Neural progenitor cell (in vitro differentiated cells): ENCODE measurements around the gene FAM98C. TPM values are rescaled to one million over a fixed set of nuclear protein-coding genes. Genes with fewer than 3 reads are reported as not detected.

Source experiments
- DNase-seq: peaks from one replicate; pipeline ENCODE4 v3.0.0-alpha.2; 2016; ENCODE audit warnings: low spot score
- H2AFZ ChIP-seq: fragments of 200-600 bp; sonication (generic); replicated peaks from 2 replicates; pipeline ENCODE4 v1.6.1; 2016; ENCODE audit warnings: antibody characterized with exemption
- H3F3A ChIP-seq: fragments of 200-600 bp; sonication (generic); 2 replicates; pipeline ENCODE4 v1.6.1; 2016; ENCODE audit warnings: antibody characterized with exemption, low read depth
- H3K27ac ChIP-seq: fragments of 200-600 bp; sonication (generic); 2 replicates; pipeline ENCODE4 v1.5.1; 2016; ENCODE audit warnings: mild to moderate bottlenecking
- H3K27me3 ChIP-seq: fragments of 200-600 bp; sonication (generic); 2 replicates; pipeline ENCODE4 v1.6.1; 2016; ENCODE audit warnings: mild to moderate bottlenecking, moderate library complexity
- H3K36me3 ChIP-seq: fragments of 200-600 bp; sonication (generic); 2 replicates; pipeline ENCODE4 v1.5.1; 2016
- H3K4me1 ChIP-seq: fragments of 200-600 bp; sonication (generic); 2 replicates; pipeline ENCODE4 v1.6.1; 2016; ENCODE audit warnings: mixed run types
- H3K4me2 ChIP-seq: fragments of 200-600 bp; sonication (generic); 2 replicates; pipeline ENCODE4 v1.6.1; 2016
- H3K4me3 ChIP-seq: fragments of 200-600 bp; sonication (generic); 2 replicates; pipeline ENCODE4 v1.5.1; 2016
- H3K79me2 ChIP-seq: fragments of 200-600 bp; sonication (generic); 2 replicates; pipeline ENCODE4 v1.6.1; 2016; ENCODE audit warnings: low read depth
- H3K9ac ChIP-seq: fragments of 200-600 bp; sonication (generic); 2 replicates; pipeline ENCODE4 v1.6.1; 2016
- H3K9me3 ChIP-seq: fragments of 200-600 bp; sonication (generic); 2 replicates; pipeline ENCODE4 v1.5.1; 2016; ENCODE audit warnings: low read depth
- H4K20me1 ChIP-seq: fragments of 200-600 bp; sonication (generic); 2 replicates; pipeline ENCODE4 v1.6.1; 2016; ENCODE audit warnings: low read depth
- H3K27ac Mint-ChIP-seq: 3 replicates; pipeline ENCODE4 v1.8.0; 2021; ENCODE audit warnings: mixed read lengths
- H3K27me3 Mint-ChIP-seq: 2 replicates; pipeline ENCODE4 v1.8.0; 2022; ENCODE audit warnings: low read depth, mild to moderate bottlenecking, inconsistent platforms, moderate library complexity, mixed read lengths; ENCODE audit not compliant: insufficient read depth
- H3K36me3 Mint-ChIP-seq: 3 replicates; pipeline ENCODE4 v1.8.0; 2021; ENCODE audit warnings: mixed read lengths
- H3K4me1 Mint-ChIP-seq: 3 replicates; pipeline ENCODE4 v1.8.0; 2021; ENCODE audit warnings: mixed read lengths
- H3K4me3 Mint-ChIP-seq: 3 replicates; pipeline ENCODE4 v1.8.0; 2021; ENCODE audit warnings: mild to moderate bottlenecking, moderate library complexity, mixed read lengths
- H3K9me3 Mint-ChIP-seq: 3 replicates; pipeline ENCODE4 v1.8.0; 2020; ENCODE audit warnings: mixed read lengths
- EZH2 ChIP-seq: fragments of 200-600 bp; sonication (generic); IDR thresholded peaks from 2 replicates; pipeline ENCODE4 v1.6.1; 2017; ENCODE audit warnings: antibody characterized with exemption, mild to moderate bottlenecking, moderate library complexity
- EZH2phosphoT487 ChIP-seq: fragments of 200-600 bp; sonication (generic); IDR thresholded peaks from 2 replicates; pipeline ENCODE4 v1.6.1; 2017; ENCODE audit warnings: antibody characterized with exemption
- total RNA-seq: library from RNA; depleted of rRNA; stranded (reverse); fragments of >200 nt; gene quantifications from 2 replicates; pipeline ENCODE4 v1.2.3, GENCODE V29; 2015; ENCODE audit warnings: low replicate concordance
- TF ChIP-seq, protein P1 (sequence below): fragments of 200-600 bp; sonication (generic); IDR thresholded peaks from 2 replicates; pipeline ENCODE4 v1.5.1; 2017; ENCODE audit warnings: antibody characterized with exemption, mild to moderate bottlenecking

The FAM98C gene
- total RNA-seq, 1 donor from 2014 or later: 3.5 TPM

DNA sequence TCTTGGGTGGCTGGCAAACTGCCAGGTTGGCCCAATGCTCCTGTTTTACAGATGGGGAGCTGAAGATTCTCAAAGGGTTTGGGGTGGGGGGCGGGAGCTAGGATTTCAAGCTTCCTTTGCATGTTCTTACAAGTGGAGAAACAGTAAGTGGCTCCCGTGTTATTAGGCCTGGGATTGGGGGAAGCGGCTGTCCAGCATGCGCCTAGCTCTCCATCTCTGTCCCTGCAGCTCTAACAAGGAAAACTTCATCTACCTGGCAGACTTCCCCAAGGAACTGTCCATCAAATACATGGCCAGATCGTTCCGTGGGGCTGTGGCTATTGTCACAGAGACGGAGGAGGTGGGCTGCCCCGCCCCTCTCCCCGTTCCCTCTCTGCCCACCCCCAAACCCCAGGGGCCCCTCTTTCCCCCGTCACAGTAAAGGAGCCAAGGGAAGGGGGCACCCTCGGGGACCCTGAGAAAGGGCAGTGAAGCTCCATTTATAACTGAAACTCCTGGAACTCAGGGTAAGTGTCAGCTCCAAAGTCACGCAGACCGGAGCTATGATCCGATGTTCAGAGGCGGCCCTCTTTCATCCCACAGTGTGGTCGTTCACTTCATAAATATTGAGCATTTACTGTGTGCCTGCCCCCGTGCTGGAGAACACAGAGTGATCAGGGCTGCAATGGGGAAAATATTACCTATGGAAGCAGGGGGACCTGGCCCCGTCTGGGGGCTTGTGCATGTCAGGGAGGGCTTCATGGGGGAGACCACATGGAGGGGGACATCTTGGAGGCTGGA is 43.5 kb upstream of the FAM98C start:
- Histone ChIP-seq H3K36me3 (no peaks in the 10 kb centered on the region), H3K4me1 (peaks cover 3% of the 10 kb centered on the region), H3K27ac (no peak overlapping the region), H3K9me3 (no peaks in the 10 kb centered on the region), H2AFZ (no peak overlapping the region), H3K27me3 (peaks cover 57% of the 10 kb centered on the region), H3K4me3 (no peak overlapping the region), H3K9ac (no peak overlapping the region), H4K20me1 (no peaks in the 10 kb centered on the region), H3K4me2 (no peak overlapping the region), H3F3A (peaks cover 24% of the 10 kb centered on the region), H3K79me2 (no peaks in the 10 kb centered on the region)
- TF ChIP-seq EZH2phosphoT487 (no peak), EZH2 (no peak)
- TF ChIP-seq, protein P1, sequence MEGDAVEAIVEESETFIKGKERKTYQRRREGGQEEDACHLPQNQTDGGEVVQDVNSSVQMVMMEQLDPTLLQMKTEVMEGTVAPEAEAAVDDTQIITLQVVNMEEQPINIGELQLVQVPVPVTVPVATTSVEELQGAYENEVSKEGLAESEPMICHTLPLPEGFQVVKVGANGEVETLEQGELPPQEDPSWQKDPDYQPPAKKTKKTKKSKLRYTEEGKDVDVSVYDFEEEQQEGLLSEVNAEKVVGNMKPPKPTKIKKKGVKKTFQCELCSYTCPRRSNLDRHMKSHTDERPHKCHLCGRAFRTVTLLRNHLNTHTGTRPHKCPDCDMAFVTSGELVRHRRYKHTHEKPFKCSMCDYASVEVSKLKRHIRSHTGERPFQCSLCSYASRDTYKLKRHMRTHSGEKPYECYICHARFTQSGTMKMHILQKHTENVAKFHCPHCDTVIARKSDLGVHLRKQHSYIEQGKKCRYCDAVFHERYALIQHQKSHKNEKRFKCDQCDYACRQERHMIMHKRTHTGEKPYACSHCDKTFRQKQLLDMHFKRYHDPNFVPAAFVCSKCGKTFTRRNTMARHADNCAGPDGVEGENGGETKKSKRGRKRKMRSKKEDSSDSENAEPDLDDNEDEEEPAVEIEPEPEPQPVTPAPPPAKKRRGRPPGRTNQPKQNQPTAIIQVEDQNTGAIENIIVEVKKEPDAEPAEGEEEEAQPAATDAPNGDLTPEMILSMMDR: no peak
- H3K27me3 Mint-ChIP-seq: peaks cover 29% of the 10 kb centered on the region
- H3K4me3 Mint-ChIP-seq: peak overlapping the region; percentile 52
- peaks cover 17% of the 10 kb centered on the region for H3K4me1 Mint-ChIP-seq
- DNase-seq: no peak
- H3K9me3 Mint-ChIP-seq: peaks cover 3% of the 10 kb centered on the region
- no peaks in the 10 kb centered on the region for H3K36me3 Mint-ChIP-seq
- no peak overlapping the region for H3K27ac Mint-ChIP-seq

DNA sequence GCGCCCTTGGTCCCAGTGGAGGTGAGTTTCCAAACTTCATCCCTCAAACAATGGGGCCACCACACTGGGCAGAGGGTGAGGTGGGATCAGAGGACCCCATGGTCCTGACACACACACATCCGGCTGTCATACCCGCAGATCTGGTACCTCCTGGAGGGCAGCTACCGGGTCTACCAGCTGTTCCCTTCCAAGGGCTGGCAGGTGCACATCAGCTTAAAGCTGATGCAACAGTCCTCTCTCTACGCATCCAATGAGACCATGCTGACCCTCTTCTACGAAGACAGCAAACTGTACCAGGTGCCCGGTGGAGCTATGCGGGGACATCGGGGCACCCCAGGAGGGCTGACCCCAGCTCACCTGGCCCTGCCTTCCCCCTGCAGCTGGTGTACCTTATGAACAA is 42.5 kb upstream of the FAM98C start:
- H3K27ac Mint-ChIP-seq: no peak overlapping the region
- Histone ChIP-seq H3K27ac (no peak overlapping the region), H3K4me2 (no peak overlapping the region), H3K4me1 (peaks cover 3% of the 10 kb centered on the region), H3K27me3 (peaks cover 57% of the 10 kb centered on the region), H3K9ac (no peak overlapping the region), H2AFZ (no peak overlapping the region), H4K20me1 (no peaks in the 10 kb centered on the region), H3K4me3 (no peak overlapping the region), H3K9me3 (no peaks in the 10 kb centered on the region), H3F3A (peaks cover 24% of the 10 kb centered on the region), H3K79me2 (no peaks in the 10 kb centered on the region), H3K36me3 (no peaks in the 10 kb centered on the region)
- H3K4me1 Mint-ChIP-seq: peaks cover 15% of the 10 kb centered on the region
- H3K27me3 Mint-ChIP-seq: peaks cover 29% of the 10 kb centered on the region
- no peak for TF ChIP-seq EZH2
- no peak for TF ChIP-seq EZH2phosphoT487
- TF ChIP-seq, protein P1: no peak
- H3K36me3 Mint-ChIP-seq: no peaks in the 10 kb centered on the region
- peaks cover 5% of the 10 kb centered on the region for H3K9me3 Mint-ChIP-seq
- no peak for DNase-seq
- H3K4me3 Mint-ChIP-seq: peak overlapping the region; percentile 87

DNA sequence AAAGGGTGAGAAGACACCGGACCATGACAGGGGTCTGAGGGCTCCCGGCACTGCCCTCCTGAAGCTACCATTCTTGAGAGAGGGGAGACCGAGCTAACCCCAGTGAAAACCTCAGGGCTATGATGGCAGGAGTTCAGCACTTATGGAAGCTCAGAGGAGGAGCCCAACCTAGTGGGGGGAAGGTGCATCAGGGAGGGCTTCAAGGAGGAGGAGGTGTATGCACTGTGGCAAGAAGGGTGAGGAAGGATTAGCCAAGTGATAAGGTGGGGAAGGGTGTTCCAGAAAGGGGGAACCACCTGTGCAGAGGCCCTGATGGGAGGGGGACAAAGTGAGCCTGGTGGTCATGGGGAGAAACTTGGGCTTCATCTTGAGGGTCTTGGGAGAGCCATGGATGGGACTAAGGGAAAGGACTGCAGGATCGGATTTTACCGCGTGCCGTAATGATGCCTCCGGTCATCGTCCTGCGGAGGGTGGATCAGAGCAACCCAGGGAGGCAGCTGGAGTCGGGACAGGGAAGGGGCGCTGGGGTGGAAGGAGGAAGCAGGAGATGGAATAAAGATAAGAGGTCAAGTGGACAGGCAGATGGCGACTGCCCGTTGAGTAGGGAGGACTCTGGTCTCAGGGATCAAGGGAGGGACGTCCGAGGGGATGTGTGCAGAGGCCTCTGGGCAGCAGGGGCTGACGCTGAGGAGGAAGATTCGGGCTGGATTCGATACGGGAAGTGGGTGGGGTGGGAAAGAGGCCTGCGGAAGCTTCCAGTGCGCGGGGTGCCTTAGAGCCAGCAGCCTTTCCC is 41.9 kb upstream of the FAM98C start:
- Histone ChIP-seq H2AFZ (peak overlapping the region; percentile 61), H4K20me1 (no peaks in the 10 kb centered on the region), H3K4me3 (peak overlapping the region; percentile 67), H3K27me3 (peaks cover 57% of the 10 kb centered on the region), H3K27ac (no peak overlapping the region), H3F3A (peaks cover 24% of the 10 kb centered on the region), H3K79me2 (no peaks in the 10 kb centered on the region), H3K9ac (no peak overlapping the region), H3K4me1 (peaks cover 3% of the 10 kb centered on the region), H3K36me3 (no peaks in the 10 kb centered on the region), H3K9me3 (no peaks in the 10 kb centered on the region), H3K4me2 (peak overlapping the region; percentile 83)
- H3K4me3 Mint-ChIP-seq: peak overlapping the region; percentile 87
- DNase-seq: peak; percentile 21
- no peak overlapping the region for H3K27ac Mint-ChIP-seq
- peaks cover 29% of the 10 kb centered on the region for H3K27me3 Mint-ChIP-seq
- H3K9me3 Mint-ChIP-seq: peaks cover 5% of the 10 kb centered on the region
- H3K4me1 Mint-ChIP-seq: peaks cover 15% of the 10 kb centered on the region
- TF ChIP-seq EZH2phosphoT487 (no peak), EZH2 (no peak)
- TF ChIP-seq, protein P1: no peak
- no peaks in the 10 kb centered on the region for H3K36me3 Mint-ChIP-seq
